Measurements from ENCODE around the gene SLC16A10. TPM values are rescaled to one million over a fixed set of nuclear protein-coding genes. Genes with fewer than 3 reads are reported as not detected.

Gene SLC16A10
- total and polyA plus RNA-seq, 2 experiments from 2014 or later = 12.1 to 30.9 TPM

- Histone ChIP-seq H3K79me2 (replicated peaks; ENCODE audit: insufficient read depth) (no peaks in the 10 kb centered on the region; the same call in none of the 2 replicates), H3K27me3 (ENCODE audit: insufficient read depth) (no peaks in the 10 kb centered on the region), H3K36me3 (ENCODE audit: insufficient read depth) (no peaks in the 10 kb centered on the region; the same call in 1 of the 2 replicates), H3K4me2 (no peak overlapping the region), H2AFZ (no peak overlapping the region), H4K20me1 (replicated peaks; ENCODE audit: insufficient read depth) (no peaks in the 10 kb centered on the region), H3K4me1 (ENCODE audit: insufficient read depth) (no peaks in the 10 kb centered on the region), H3F3A (replicated peaks; ENCODE audit: low read depth) (no peaks in the 10 kb centered on the region), H3K4me3 (no peak overlapping the region), H3K27ac (ENCODE audit: low read depth) (no peak overlapping the region), H3K9me2 (ENCODE audit: insufficient read depth) (no peaks in the 10 kb centered on the region)
- H3K4me1 Mint-ChIP-seq = no peaks in the 10 kb centered on the region
- TF ChIP-seq JUNB (IDR thresholded peaks at IDR 0.05; ENCODE audit: unreplicated experiment) (no peak), REST (IDR thresholded peaks at IDR 0.05; ENCODE audit: unreplicated experiment) (no peak), EZH2 (IDR thresholded peaks at IDR 0.05; ENCODE audit: low read depth, unreplicated experiment) (no peak), CREB1 (CRISPR knock-in tag; IDR thresholded peaks at IDR 0.05; ENCODE audit: low read depth) (no peak), ZNF331 (CRISPR knock-in tag; IDR thresholded peaks at IDR 0.05; ENCODE audit: low read depth) (no peak), POLR2AphosphoS5 (IDR thresholded peaks at IDR 0.05; ENCODE audit: low read depth) (no peak), ZNF114 (CRISPR knock-in tag; IDR thresholded peaks at IDR 0.05) (no peak), EZH2phosphoT487 (IDR thresholded peaks at IDR 0.05; ENCODE audit: unreplicated experiment) (no peak), STAT1 (IDR thresholded peaks at IDR 0.05; ENCODE audit: unreplicated experiment) (no peak), NANOG (IDR thresholded peaks at IDR 0.05; ENCODE audit: borderline replicate concordance) (no peak)
- TF ChIP-seq, protein P1, sequence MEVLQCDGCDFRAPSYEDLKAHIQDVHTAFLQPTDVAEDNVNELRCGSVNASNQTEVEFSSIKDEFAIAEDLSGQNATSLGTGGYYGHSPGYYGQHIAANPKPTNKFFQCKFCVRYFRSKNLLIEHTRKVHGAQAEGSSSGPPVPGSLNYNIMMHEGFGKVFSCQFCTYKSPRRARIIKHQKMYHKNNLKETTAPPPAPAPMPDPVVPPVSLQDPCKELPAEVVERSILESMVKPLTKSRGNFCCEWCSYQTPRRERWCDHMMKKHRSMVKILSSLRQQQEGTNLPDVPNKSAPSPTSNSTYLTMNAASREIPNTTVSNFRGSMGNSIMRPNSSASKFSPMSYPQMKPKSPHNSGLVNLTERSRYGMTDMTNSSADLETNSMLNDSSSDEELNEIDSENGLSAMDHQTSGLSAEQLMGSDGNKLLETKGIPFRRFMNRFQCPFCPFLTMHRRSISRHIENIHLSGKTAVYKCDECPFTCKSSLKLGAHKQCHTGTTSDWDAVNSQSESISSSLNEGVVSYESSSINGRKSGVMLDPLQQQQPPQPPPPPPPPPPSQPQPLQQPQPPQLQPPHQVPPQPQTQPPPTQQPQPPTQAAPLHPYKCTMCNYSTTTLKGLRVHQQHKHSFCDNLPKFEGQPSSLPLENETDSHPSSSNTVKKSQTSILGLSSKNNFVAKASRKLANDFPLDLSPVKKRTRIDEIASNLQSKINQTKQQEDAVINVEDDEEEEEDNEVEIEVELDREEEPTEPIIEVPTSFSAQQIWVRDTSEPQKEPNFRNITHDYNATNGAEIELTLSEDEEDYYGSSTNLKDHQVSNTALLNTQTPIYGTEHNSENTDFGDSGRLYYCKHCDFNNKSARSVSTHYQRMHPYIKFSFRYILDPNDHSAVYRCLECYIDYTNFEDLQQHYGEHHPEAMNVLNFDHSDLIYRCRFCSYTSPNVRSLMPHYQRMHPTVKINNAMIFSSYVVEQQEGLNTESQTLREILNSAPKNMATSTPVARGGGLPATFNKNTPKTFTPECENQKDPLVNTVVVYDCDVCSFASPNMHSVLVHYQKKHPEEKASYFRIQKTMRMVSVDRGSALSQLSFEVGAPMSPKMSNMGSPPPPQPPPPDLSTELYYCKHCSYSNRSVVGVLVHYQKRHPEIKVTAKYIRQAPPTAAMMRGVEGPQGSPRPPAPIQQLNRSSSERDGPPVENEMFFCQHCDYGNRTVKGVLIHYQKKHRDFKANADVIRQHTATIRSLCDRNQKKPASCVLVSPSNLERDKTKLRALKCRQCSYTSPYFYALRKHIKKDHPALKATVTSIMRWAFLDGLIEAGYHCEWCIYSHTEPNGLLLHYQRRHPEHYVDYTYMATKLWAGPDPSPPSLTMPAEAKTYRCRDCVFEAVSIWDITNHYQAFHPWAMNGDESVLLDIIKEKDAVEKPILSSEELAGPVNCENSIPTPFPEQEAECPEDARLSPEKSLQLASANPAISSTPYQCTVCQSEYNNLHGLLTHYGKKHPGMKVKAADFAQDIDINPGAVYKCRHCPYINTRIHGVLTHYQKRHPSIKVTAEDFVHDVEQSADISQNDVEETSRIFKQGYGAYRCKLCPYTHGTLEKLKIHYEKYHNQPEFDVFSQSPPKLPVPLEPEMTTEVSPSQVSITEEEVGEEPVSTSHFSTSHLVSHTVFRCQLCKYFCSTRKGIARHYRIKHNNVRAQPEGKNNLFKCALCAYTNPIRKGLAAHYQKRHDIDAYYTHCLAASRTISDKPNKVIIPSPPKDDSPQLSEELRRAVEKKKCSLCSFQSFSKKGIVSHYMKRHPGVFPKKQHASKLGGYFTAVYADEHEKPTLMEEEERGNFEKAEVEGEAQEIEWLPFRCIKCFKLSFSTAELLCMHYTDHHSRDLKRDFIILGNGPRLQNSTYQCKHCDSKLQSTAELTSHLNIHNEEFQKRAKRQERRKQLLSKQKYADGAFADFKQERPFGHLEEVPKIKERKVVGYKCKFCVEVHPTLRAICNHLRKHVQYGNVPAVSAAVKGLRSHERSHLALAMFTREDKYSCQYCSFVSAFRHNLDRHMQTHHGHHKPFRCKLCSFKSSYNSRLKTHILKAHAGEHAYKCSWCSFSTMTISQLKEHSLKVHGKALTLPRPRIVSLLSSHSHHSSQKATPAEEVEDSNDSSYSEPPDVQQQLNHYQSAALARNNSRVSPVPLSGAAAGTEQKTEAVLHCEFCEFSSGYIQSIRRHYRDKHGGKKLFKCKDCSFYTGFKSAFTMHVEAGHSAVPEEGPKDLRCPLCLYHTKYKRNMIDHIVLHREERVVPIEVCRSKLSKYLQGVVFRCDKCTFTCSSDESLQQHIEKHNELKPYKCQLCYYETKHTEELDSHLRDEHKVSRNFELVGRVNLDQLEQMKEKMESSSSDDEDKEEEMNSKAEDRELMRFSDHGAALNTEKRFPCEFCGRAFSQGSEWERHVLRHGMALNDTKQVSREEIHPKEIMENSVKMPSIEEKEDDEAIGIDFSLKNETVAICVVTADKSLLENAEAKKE (CRISPR knock-in tag; IDR thresholded peaks at IDR 0.05) = no peak
- TF ChIP-seq, protein P2, sequence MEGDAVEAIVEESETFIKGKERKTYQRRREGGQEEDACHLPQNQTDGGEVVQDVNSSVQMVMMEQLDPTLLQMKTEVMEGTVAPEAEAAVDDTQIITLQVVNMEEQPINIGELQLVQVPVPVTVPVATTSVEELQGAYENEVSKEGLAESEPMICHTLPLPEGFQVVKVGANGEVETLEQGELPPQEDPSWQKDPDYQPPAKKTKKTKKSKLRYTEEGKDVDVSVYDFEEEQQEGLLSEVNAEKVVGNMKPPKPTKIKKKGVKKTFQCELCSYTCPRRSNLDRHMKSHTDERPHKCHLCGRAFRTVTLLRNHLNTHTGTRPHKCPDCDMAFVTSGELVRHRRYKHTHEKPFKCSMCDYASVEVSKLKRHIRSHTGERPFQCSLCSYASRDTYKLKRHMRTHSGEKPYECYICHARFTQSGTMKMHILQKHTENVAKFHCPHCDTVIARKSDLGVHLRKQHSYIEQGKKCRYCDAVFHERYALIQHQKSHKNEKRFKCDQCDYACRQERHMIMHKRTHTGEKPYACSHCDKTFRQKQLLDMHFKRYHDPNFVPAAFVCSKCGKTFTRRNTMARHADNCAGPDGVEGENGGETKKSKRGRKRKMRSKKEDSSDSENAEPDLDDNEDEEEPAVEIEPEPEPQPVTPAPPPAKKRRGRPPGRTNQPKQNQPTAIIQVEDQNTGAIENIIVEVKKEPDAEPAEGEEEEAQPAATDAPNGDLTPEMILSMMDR (conservative IDR thresholded peaks at IDR 0.05; ENCODE audit: low read depth in 2 of 2) = no peak
- TF ChIP-seq, protein P3, sequence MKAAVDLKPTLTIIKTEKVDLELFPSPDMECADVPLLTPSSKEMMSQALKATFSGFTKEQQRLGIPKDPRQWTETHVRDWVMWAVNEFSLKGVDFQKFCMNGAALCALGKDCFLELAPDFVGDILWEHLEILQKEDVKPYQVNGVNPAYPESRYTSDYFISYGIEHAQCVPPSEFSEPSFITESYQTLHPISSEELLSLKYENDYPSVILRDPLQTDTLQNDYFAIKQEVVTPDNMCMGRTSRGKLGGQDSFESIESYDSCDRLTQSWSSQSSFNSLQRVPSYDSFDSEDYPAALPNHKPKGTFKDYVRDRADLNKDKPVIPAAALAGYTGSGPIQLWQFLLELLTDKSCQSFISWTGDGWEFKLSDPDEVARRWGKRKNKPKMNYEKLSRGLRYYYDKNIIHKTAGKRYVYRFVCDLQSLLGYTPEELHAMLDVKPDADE (IDR thresholded peaks at IDR 0.05) = no peak
- H3K9me3 Mint-ChIP-seq = peaks cover 6% of the 10 kb centered on the region; the same call in 1 of the 3 replicates
- no peak overlapping the region for H3K27ac Mint-ChIP-seq
- H3K36me3 Mint-ChIP-seq (ENCODE audit: low read depth) = peaks cover 45% of the 10 kb centered on the region
- ATAC-seq (no peak), DNase-seq (ENCODE audit: low spot score) (no peak)
- no peak overlapping the region for H3K4me3 Mint-ChIP-seq
- H3K27me3 Mint-ChIP-seq (ENCODE audit: insufficient read depth, low read depth, poor library complexity) = peaks cover 6% of the 10 kb centered on the region
Measured at GRCh38 chr6:111270121-111270520, 182.8 kb downstream of the SLC16A10 start.

Data from GM23338 (cell line).